Mesothelial cell of epicardium (in vitro differentiated cells): ENCODE measurements around the gene GET4. TPM values are rescaled to one million over a fixed set of nuclear protein-coding genes. Genes with fewer than 3 reads are reported as not detected.

Experiments
- DNase-seq, 2 experiments: peaks; one replicate each; pipeline ENCODE4 v3.0.0; 2021; ENCODE audit warnings: low spot score in 2 of 2; ENCODE audit not compliant: unreplicated experiment in 2 of 2
- H3K27ac Mint-ChIP-seq: 2 replicates; pipeline ENCODE4 v1.8.0; 2021; ENCODE audit warnings: mixed read lengths
- H3K27me3 Mint-ChIP-seq: 2 replicates; pipeline ENCODE4 v1.8.0; 2021; ENCODE audit warnings: low read depth, mixed read lengths
- H3K36me3 Mint-ChIP-seq: 2 replicates; pipeline ENCODE4 v1.8.0; 2021; ENCODE audit warnings: mixed read lengths
- H3K4me1 Mint-ChIP-seq: 2 replicates; pipeline ENCODE4 v1.8.0; 2021; ENCODE audit warnings: mixed read lengths
- H3K4me3 Mint-ChIP-seq: 2 replicates; pipeline ENCODE4 v1.8.0; 2021; ENCODE audit warnings: mild to moderate bottlenecking, moderate library complexity, mixed read lengths
- H3K9me3 Mint-ChIP-seq: 2 replicates; pipeline ENCODE4 v1.8.0; 2021; ENCODE audit warnings: mixed read lengths
- CTCF ChIP-seq: fragments of 200-600 bp; sonication (generic); IDR thresholded peaks from one replicate; pipeline ENCODE4 v1.5.0; 2021; ENCODE audit warnings: antibody characterized with exemption; ENCODE audit not compliant: unreplicated experiment
- total RNA-seq: library from RNA; stranded (reverse); gene quantifications from 3 replicates; pipeline ENCODE4 v1.2.1, GENCODE V29; 2021

Gene GET4
- total RNA-seq, 1 donor from 2014 or later, result 77.6 TPM

GRCh38 chr7:832968-833424 lies 43.4 kb upstream of the GET4 start:
- no peaks in the 10 kb centered on the region for H3K9me3 Mint-ChIP-seq
- H3K4me3 Mint-ChIP-seq, result no peak overlapping the region
- H3K36me3 Mint-ChIP-seq, result peaks cover 4% of the 10 kb centered on the region
- no peak for TF ChIP-seq CTCF
- no peak for DNase-seq
- peaks cover 28% of the 10 kb centered on the region for H3K4me1 Mint-ChIP-seq
- H3K27me3 Mint-ChIP-seq, result no peaks in the 10 kb centered on the region
- H3K27ac Mint-ChIP-seq, result peak overlapping the region; percentile 99

DNA sequence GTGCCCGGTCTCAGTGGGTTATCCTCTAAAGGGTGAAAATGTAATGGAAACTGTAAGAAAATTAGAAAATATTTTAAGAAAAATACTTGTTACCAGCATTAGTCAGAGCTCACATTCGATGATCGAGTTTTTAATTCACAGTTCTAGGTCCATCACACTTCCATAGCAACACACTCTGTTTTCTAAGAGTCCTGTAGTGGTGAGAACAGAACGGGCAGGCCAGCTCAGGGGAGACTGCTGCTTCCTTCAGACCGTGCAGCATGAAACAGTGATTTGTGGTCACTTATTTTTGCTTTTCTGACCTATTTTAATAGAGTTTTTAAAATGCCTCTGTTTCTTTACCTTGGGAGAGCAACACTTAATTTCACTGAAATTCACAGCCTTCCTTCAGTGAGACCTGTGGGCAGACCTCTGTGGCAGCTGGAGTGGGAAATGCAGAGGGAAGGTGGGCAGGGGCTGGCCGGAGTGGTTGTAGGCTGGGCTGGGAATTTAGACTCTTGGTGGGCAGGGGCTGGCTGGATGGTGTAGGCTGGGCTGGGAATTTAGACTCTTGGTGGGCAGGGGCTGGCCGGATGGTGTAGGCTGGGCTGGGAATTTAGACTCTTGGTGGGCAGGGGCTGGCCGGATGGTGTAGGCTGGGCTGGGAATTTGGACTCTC lies 42.6 kb upstream of the GET4 start:
- H3K27me3 Mint-ChIP-seq, result no peaks in the 10 kb centered on the region
- peaks cover 4% of the 10 kb centered on the region for H3K36me3 Mint-ChIP-seq
- no peak for DNase-seq
- no peak for TF ChIP-seq CTCF
- no peak overlapping the region for H3K4me3 Mint-ChIP-seq
- H3K4me1 Mint-ChIP-seq, result peaks cover 28% of the 10 kb centered on the region
- H3K27ac Mint-ChIP-seq, result peak overlapping the region; percentile 99
- H3K9me3 Mint-ChIP-seq, result no peaks in the 10 kb centered on the region

GRCh38 chr7:834277-834676 lies 42.1 kb upstream of the GET4 start:
- Mint-ChIP-seq H3K4me3 (no peak overlapping the region), H3K27ac (no peak overlapping the region), H3K36me3 (peaks cover 8% of the 10 kb centered on the region), H3K9me3 (no peaks in the 10 kb centered on the region), H3K4me1 (peaks cover 28% of the 10 kb centered on the region), H3K27me3 (no peaks in the 10 kb centered on the region)
- DNase-seq, result no peak
- no peak for TF ChIP-seq CTCF

GRCh38 chr7:835021-835420 lies 41.3 kb upstream of the GET4 start:
- DNase-seq, result no peak
- no peak overlapping the region for H3K27ac Mint-ChIP-seq
- H3K4me1 Mint-ChIP-seq, result peaks cover 28% of the 10 kb centered on the region
- TF ChIP-seq CTCF, result no peak
- no peaks in the 10 kb centered on the region for H3K9me3 Mint-ChIP-seq
- peaks cover 13% of the 10 kb centered on the region for H3K36me3 Mint-ChIP-seq
- no peak overlapping the region for H3K4me3 Mint-ChIP-seq
- H3K27me3 Mint-ChIP-seq, result no peaks in the 10 kb centered on the region

DNA sequence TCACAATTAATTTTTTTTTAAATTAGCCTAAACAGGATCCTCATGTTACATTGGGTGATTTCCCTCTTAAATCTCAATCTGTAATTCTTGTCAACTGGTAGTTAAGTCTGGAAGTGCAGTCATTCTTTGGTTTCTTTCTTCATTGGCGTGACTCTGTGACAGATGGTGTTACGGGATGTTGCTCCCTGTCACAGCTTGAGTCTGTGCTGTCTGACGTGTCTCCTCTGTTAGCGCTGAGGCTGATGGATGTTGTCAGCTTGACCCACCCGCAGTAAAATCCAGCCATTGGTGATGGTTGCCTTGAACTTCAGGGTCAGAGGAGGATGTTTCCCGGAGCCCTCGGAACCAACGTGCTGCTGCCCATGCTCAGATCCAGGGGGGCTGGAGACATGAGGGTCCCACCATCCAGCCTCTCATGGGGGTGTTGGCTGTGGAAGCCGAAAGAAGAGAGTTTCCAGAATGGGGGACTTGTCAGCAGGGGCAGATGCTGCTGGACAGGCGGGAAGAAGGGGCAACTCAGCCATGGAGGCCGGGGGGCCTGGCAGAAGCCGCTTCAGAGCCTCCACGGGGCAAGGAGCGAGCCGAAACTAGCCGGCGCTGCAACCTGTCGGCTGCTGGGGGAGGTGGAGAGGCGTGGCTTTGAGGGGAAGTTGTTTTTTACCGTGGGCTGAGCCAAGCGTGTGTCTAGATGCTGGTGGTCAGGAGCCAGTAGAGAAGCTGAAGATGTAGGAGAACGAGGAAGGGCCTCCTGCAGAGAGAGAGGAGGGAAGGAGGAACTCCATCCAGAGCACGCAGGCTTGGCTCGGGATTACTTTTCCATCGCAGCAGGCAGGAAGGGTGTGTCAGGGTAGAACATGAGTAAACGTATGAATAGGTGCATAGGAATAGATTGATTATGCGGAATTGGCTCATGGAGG lies 40.6 kb upstream of the GET4 start:
- no peak for TF ChIP-seq CTCF

More for the DNA sequence above, 40.6 kb upstream of the GET4 start:
- no peak for DNase-seq
- Mint-ChIP-seq H3K36me3 (peaks cover 17% of the 10 kb centered on the region), H3K9me3 (no peaks in the 10 kb centered on the region), H3K4me1 (peaks cover 22% of the 10 kb centered on the region), H3K4me3 (no peak overlapping the region), H3K27me3 (no peaks in the 10 kb centered on the region), H3K27ac (no peak overlapping the region)
